GOT3 (cell line): ENCODE data around the gene NACC1.

Experiments used
- DNase-seq: peaks from one replicate; lab custom pipeline; 2025; ENCODE audit warnings: mixed read lengths; lab: John Stamatoyannopoulos, UW

Gene NACC1

GRCh38 chr19:13100031-13100588, 18.0 kb upstream of the NACC1 start:
- DNase-seq: no peak

GRCh38 chr19:13100841-13101589, 17.0 kb upstream of the NACC1 start:
- DNase-seq: no peak

- DNase-seq: no peak
Observed at GRCh38 chr19:13101590-13102415, 16.3 kb upstream of the NACC1 start.

GRCh38 chr19:13102416-13102665, 15.7 kb upstream of the NACC1 start:
- no peak for DNase-seq

- DNase-seq: no peak
Observed at GRCh38 chr19:13102666-13103580, 15.1 kb upstream of the NACC1 start, which contains the start of gene LYL1. Gene LYL1 (minus strand): TSS chr19:13102858. CDS start chr19:13101171, 1,687 bp downstream.

- no peak for DNase-seq
Observed at GRCh38 chr19:13103581-13104359, 14.3 kb upstream of the NACC1 start.

- DNase-seq: no peak
Observed at GRCh38 chr19:13104360-13104847, 13.7 kb upstream of the NACC1 start.

- DNase-seq: no peak
Observed at GRCh38 chr19:13104848-13105711, 13.0 kb upstream of the NACC1 start.

GRCh38 chr19:13109361-13110098, 8.5 kb upstream of the NACC1 start:
- DNase-seq: no peak

GRCh38 chr19:13110099-13110610, 7.9 kb upstream of the NACC1 start:
- DNase-seq: no peak

GRCh38 chr19:13112555-13112954, 5.5 kb upstream of the NACC1 start:
- DNase-seq: no peak

GRCh38 chr19:13115936-13116281, 2.2 kb upstream of the NACC1 start:
- DNase-seq: no peak

GRCh38 chr19:13116282-13117175, 1.5 kb upstream of the NACC1 start, which contains the start of gene TRMT1:
Gene TRMT1 (minus strand): TSS chr19:13116740. CDS start chr19:13116399, 341 bp downstream.
- DNase-seq: peak; percentile 68

GRCh38 chr19:13117176-13117771, 790 bp upstream of the NACC1 start:
- no peak for DNase-seq

- DNase-seq: no peak
Observed at GRCh38 chr19:13118424-13119193, 545 bp downstream of the NACC1 start.

GRCh38 chr19:13119627-13120026, 1.6 kb downstream of the NACC1 start:
- DNase-seq: no peak

- DNase-seq: no peak
Observed at GRCh38 chr19:13120031-13120430, 2.0 kb downstream of the NACC1 start.
